MM.1S (cell line): ENCODE data around the gene ZNF555.

Experiments
- EZH2phosphoT487 ChIP-seq: fragments of 300-600 bp; sonication (generic); IDR thresholded peaks from 2 replicates; pipeline ENCODE4 v1.6.1; 2018; ENCODE audit warnings: antibody characterized with exemption, low read length
- TF ChIP-seq, protein P1 (sequence below): fragments of 300-600 bp; sonication (generic); IDR thresholded peaks from 2 replicates; pipeline ENCODE4 v1.5.1; 2016; ENCODE audit warnings: antibody characterized with exemption, low read length, mixed read lengths

- TF ChIP-seq, protein P1, sequence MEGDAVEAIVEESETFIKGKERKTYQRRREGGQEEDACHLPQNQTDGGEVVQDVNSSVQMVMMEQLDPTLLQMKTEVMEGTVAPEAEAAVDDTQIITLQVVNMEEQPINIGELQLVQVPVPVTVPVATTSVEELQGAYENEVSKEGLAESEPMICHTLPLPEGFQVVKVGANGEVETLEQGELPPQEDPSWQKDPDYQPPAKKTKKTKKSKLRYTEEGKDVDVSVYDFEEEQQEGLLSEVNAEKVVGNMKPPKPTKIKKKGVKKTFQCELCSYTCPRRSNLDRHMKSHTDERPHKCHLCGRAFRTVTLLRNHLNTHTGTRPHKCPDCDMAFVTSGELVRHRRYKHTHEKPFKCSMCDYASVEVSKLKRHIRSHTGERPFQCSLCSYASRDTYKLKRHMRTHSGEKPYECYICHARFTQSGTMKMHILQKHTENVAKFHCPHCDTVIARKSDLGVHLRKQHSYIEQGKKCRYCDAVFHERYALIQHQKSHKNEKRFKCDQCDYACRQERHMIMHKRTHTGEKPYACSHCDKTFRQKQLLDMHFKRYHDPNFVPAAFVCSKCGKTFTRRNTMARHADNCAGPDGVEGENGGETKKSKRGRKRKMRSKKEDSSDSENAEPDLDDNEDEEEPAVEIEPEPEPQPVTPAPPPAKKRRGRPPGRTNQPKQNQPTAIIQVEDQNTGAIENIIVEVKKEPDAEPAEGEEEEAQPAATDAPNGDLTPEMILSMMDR, result no peak
- no peak for TF ChIP-seq EZH2phosphoT487
These were observed 30.9 kb upstream of the ZNF555 start for GRCh38 chr19:2810141-2811091.
